KG1 (cell line): ENCODE measurements around the gene C9orf85.
"Not testable (repeated sequence)": the region's sequence is repeated elsewhere in the genome, so short reads cannot be mapped to it uniquely, and the experiment has no call there.

Experiments used
- DNase-seq: peaks from one replicate; lab custom pipeline; 2025; lab: John Stamatoyannopoulos, UW

The C9orf85 gene

DNA sequence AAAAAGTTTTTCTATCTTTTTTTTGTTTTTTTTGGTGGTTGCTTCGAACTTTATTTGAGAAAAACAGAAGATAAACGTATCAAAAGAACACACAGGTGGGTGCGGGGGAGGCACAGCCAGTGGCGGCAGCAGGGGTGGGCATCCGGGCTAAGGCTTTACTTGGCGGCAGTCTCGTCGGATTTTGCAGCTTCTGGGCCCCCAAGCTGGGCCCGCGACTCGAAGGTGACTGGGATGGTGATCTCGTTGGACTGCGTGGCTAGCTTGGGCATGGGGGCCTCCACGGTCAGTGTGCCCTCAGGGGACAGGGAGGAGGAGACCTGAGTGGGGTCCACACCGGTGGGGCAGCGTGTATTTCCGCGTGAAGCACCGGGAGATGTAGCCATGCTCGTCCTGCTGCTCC, 96.3 kb downstream of the C9orf85 start:
- not testable (repeated sequence) for DNase-seq

- no peak for DNase-seq
Measured at GRCh38 chr9:72012646-72013045, 101.2 kb downstream of the C9orf85 start.

DNA sequence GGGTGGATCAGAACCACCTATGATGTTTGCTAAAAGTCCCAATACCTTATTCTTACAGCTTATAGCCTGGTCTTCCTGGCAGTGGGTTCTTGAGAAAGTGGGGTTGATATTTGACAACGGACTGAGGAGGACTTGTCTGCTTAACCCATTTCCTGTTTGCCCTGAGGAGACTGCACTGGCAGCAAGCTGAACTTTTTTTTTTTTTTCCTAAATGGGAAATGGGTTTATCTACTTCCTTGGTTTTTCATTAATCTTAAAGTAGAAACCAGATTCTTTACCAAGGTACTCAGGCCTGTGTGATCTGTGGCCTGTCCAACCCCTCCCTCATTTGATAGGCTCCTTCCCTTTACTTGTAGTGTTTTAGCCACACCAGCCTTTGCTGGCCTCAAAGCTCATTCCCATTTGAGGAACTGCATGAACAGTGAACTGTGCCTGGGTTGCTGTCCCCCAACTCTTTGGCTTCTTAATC, 101.9 kb downstream of the C9orf85 start:
- no peak for DNase-seq

DNA sequence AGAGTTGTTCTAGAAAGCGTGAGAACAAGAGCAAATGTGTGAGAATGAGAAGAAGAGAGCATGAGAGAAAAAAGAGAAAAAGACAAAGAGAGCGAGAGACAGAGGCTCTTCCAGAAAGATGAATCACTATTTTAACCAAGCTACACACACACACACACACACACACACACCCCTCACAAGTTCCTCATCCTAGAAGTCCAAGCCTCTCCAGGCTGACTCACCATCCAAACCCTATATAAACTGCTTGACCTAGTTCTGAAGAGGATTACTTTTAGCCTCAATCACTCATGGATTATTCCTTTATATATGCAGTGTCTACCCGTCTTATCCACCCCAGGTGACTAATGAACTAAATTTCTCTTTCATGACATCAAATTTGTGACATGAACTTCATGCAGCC, 111.4 kb downstream of the C9orf85 start:
- no peak for DNase-seq
